Common myeloid progenitor, CD34-positive (primary cell): ENCODE data around the gene PRKCB.
"Not testable (repeated sequence)": the region's sequence is repeated elsewhere in the genome, so short reads cannot be mapped to it uniquely, and the experiment has no call there.

ENCODE experiments used
- CTCF ChIA-PET: fragments of 350-600 bp; sonication (Branson Sonifier 250); formaldehyde crosslinking; loops from one replicate; lab custom pipeline; 2021; ENCODE audit warnings: antibody characterized with exemption; lab: Charles Lee
- POLR2A ChIA-PET: fragments of 350-600 bp; sonication (Branson Sonifier 250); formaldehyde crosslinking; loops from one replicate; lab custom pipeline; 2021; ENCODE audit warnings: antibody characterized with exemption; lab: Charles Lee
- DNase-seq, 3 donors: peaks; one replicate each; pipeline versions ENCODE4 v3.0.0 to v3.0.0-alpha.2; 2013
- H3K27ac ChIP-seq, 2 experiments: 1 replicate in 1 of 2; 2 replicates in 1 of 2; pipeline ENCODE4 v1.7.0; 2013; ENCODE audit warnings: inconsistent platforms in 2 of 2, low read length in 2 of 2, mild to moderate bottlenecking in 2 of 2, low read depth in 1 of 2, moderate library complexity in 1 of 2; ENCODE audit not compliant: severe bottlenecking in 2 of 2, insufficient read depth in 1 of 2, poor library complexity in 1 of 2
- H3K27me3 ChIP-seq, 5 experiments: replicated peaks in 2 of 5; 1 replicate in 3 of 5; 2 replicates in 2 of 5; pipeline versions ENCODE4 v1.6.1 to v1.7.0; 2013; ENCODE audit warnings: low read length in 4 of 5, mild to moderate bottlenecking in 2 of 5, moderate library complexity in 2 of 5, inconsistent platforms in 1 of 5; ENCODE audit not compliant: insufficient read depth in 5 of 5, control insufficient read depth in 4 of 5
- H3K36me3 ChIP-seq, 4 experiments: 1 replicate in 2 of 4; 2 replicates in 2 of 4; pipeline versions ENCODE4 v1.6.1 to v1.7.0; 2013; ENCODE audit warnings: low read length in 3 of 4, control low read depth in 1 of 4, mild to moderate bottlenecking in 1 of 4; ENCODE audit not compliant: control insufficient read depth in 4 of 4, insufficient read depth in 4 of 4
- H3K4me1 ChIP-seq, 4 experiments: 1 replicate in 3 of 4; 2 replicates in 1 of 4; pipeline versions ENCODE4 v1.6.1 to v1.7.1; 2013; ENCODE audit warnings: low read length in 3 of 4, mild to moderate bottlenecking in 3 of 4, control low read depth in 1 of 4, inconsistent platforms in 1 of 4, moderate library complexity in 1 of 4; ENCODE audit not compliant: control insufficient read depth in 4 of 4, insufficient read depth in 4 of 4; ENCODE audit errors: control extremely low read depth in 1 of 4
- H3K4me3 ChIP-seq, 7 experiments: 1 replicate in 4 of 7; 2 replicates in 3 of 7; pipeline versions ENCODE4 v1.5.1 to v1.7.0; 2013; ENCODE audit warnings: mild to moderate bottlenecking in 7 of 7, low read length in 6 of 7, moderate library complexity in 6 of 7, inconsistent platforms in 2 of 7, low read depth in 2 of 7, control low read depth in 1 of 7; ENCODE audit not compliant: insufficient read depth in 4 of 7, control insufficient read depth in 1 of 7; ENCODE audit errors: extremely low read depth in 1 of 7
- H3K9me3 ChIP-seq, 5 experiments: 1 replicate in 4 of 5; 2 replicates in 1 of 5; pipeline versions ENCODE4 v1.6.1 to v1.7.1; 2013; ENCODE audit warnings: low read length in 4 of 5, mild to moderate bottlenecking in 2 of 5, inconsistent platforms in 1 of 5, low read depth in 1 of 5, moderate library complexity in 1 of 5; ENCODE audit not compliant: control insufficient read depth in 4 of 5, insufficient read depth in 2 of 5; ENCODE audit errors: control extremely low read depth in 1 of 5
- WGBS: methylation state at CpG from one replicate; pipeline ENCODE4 v1.1.5; 2013; ENCODE audit not compliant: insufficient coverage; 5-methylcytosine and 5-hydroxymethylcytosine counted together

Gene PRKCB

DNA sequence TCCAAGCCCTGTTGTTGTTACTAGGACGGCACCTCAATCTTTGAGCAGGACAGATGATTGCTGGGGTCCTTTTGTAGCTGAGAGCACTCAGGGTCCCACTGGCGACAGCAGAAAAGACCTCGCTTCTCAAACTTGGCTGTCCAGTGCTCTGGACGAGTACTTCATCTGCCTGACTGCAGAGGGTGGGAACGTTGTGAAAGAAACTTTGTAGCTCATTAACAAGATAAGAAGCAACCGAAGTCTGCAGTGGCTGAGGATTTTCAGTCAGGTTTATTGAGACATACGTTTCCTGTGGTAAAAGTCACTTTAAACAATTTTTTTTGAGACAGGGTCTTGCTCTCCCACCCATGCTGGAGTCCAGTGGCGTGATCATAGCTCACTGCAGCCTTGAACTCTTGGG lies 191.7 kb downstream of the PRKCB start:
- CTCF ChIA-PET = interaction anchor here (0.7 to 1.0 kb wide), 2 partner anchors 10 to 17 kb away, joined by 3 to 6 read pairs; no protein-coding TSS in a partner anchor
- H3K4me1 ChIP-seq = peaks cover 0 to 2% (median 0%) of the 10 kb centered on the region in 4 experiments
- H3K27me3 ChIP-seq = no peaks in the 10 kb centered on the region
- peaks cover 2 to 7% (median 4%) of the 10 kb centered on the region in 4 experiments for H3K36me3 ChIP-seq
- 84% methylated on average over 7 of the region's 8 CpGs for WGBS
- H3K9me3 ChIP-seq = no peaks in the 10 kb centered on the region
- DNase-seq = no peak
- H3K4me3 ChIP-seq = no peak overlapping the region
- no peak overlapping the region for H3K27ac ChIP-seq
- POLR2A ChIA-PET = no interaction called here

DNA sequence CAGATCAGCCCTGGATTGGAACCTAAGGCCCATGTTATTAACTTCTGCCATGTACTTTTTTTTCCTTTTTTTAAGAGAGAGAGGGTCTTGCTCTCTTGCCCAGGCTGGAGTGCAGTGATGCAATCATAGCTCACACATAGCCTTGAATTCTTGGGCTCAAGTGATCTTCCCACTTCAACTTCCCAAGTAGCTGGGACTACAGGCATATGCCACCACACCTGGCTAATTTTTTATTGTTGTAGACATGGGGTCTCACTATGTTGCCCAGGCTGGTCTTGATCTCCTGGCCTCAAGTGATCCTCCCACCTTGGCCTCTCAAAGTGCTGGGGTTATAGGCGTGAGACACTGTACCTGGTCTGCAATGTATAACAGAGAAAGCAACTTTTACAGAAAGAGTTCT lies 194.1 kb downstream of the PRKCB start:
- H3K27me3 ChIP-seq, POLR2A ChIA-PET, H3K9me3 ChIP-seq, DNase-seq, H3K27ac ChIP-seq, H3K4me3 ChIP-seq: not testable (repeated sequence)
- CTCF ChIA-PET = interaction anchor here (0.9 to 1.8 kb wide), 2 partner anchors 20 to 152 kb away, joined by 7 to 8 read pairs; no protein-coding TSS in a partner anchor
- 86% methylated on average over 1 of the region's 1 CpG for WGBS
- Histone ChIP-seq H3K36me3 (peaks cover 5 to 21% (median 12%) of the 10 kb centered on the region in 4 experiments), H3K4me1 (peaks cover 2 to 13% (median 7%) of the 10 kb centered on the region in 4 experiments)

- WGBS = 0% methylated on average over 4 of the region's 17 CpGs
- ChIA-PET POLR2A (no interaction called here), CTCF (interaction anchor here (0.6 to 5.6 kb wide), 14 partner anchors 10 to 342 kb away, joined by 3 to 68 read pairs (median 4); no protein-coding TSS in a partner anchor)
- Histone ChIP-seq H3K36me3 (peaks cover 6 to 36% (median 18%) of the 10 kb centered on the region in 4 experiments), H3K27me3 (no peaks in the 10 kb centered on the region), H3K9me3 (peaks cover 0 to 6% (median 4%) of the 10 kb centered on the region in 5 experiments), H3K27ac (no peak overlapping the region), H3K4me3 (peak overlapping the region in 4 of 7 experiments; percentile 3 to 61 (median 38)), H3K4me1 (peaks cover 4 to 31% (median 25%) of the 10 kb centered on the region in 4 experiments)
- peak; percentile 74 to 96 (median 94) for DNase-seq
These were observed 199.5 kb downstream of the PRKCB start for GRCh38 chr16:24035127-24035842.

- no peak overlapping the region for H3K27ac ChIP-seq
- H3K27me3 ChIP-seq = no peaks in the 10 kb centered on the region
- H3K4me3 ChIP-seq = peak overlapping the region in 1 of 7 experiments; percentile 53
- no peak for DNase-seq
- ChIA-PET CTCF (interaction anchor here (0.6 to 5.6 kb wide), 21 partner anchors 9 to 469 kb away, joined by 3 to 68 read pairs (median 5); no protein-coding TSS in a partner anchor), POLR2A (no interaction called here)
- WGBS = no CpG with 5 or more reads among the region's 1 CpG
- peaks cover 9 to 36% (median 21%) of the 10 kb centered on the region in 4 experiments for H3K36me3 ChIP-seq
- H3K9me3 ChIP-seq = peaks cover 0 to 6% (median 4%) of the 10 kb centered on the region in 5 experiments
- H3K4me1 ChIP-seq = peaks cover 4 to 31% (median 25%) of the 10 kb centered on the region in 4 experiments
These were observed 200.3 kb downstream of the PRKCB start for GRCh38 chr16:24036038-24036543.

- H3K4me1 ChIP-seq = peaks cover 4 to 31% (median 25%) of the 10 kb centered on the region in 4 experiments
- 44% methylated on average over 8 of the region's 8 CpGs for WGBS
- POLR2A ChIA-PET = no interaction called here
- peaks cover 0 to 6% (median 4%) of the 10 kb centered on the region in 5 experiments for H3K9me3 ChIP-seq
- H3K27me3 ChIP-seq = no peaks in the 10 kb centered on the region
- peaks cover 9 to 36% (median 21%) of the 10 kb centered on the region in 4 experiments for H3K36me3 ChIP-seq
- CTCF ChIA-PET = interaction anchor here (0.6 to 5.6 kb wide), 25 partner anchors 8 to 468 kb away, joined by 3 to 68 read pairs (median 5); no protein-coding TSS in a partner anchor
- peak; percentile 39 to 56 (median 52) for DNase-seq
- H3K27ac ChIP-seq = no peak overlapping the region
- no peak overlapping the region for H3K4me3 ChIP-seq
These were observed 200.8 kb downstream of the PRKCB start for GRCh38 chr16:24036614-24037013.

DNA sequence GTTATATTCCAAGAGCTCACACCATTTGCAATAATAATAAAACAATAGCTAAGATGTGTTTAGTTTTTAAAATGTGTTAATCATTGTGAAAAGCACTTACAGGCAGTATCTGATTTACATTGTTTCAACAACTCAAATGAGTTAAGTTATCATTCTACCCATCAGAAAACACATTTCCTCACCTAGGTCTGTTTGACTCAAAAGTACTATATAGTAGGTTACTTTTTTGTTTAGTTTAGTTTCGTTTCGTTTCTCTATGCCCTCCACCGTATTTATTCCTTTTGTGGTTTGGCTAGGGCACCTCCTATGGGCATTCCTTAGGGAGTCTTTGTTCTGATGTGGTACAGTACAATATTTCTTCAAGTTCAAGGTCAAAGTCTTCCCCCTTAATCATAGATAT lies 201.6 kb downstream of the PRKCB start:
- DNase-seq = no peak
- Histone ChIP-seq H3K27ac (no peak overlapping the region), H3K4me1 (peaks cover 4 to 31% (median 25%) of the 10 kb centered on the region in 4 experiments), H3K36me3 (peaks cover 8 to 30% (median 18%) of the 10 kb centered on the region in 4 experiments), H3K27me3 (no peaks in the 10 kb centered on the region), H3K4me3 (no peak overlapping the region), H3K9me3 (peaks cover 0 to 6% (median 4%) of the 10 kb centered on the region in 5 experiments)
- CTCF ChIA-PET = interaction anchor here (0.6 to 5.6 kb wide), 16 partner anchors 10 to 462 kb away, joined by 3 to 68 read pairs (median 5); no protein-coding TSS in a partner anchor
- POLR2A ChIA-PET = no interaction called here
- WGBS = no CpG with 5 or more reads among the region's 3 CpGs
